HG03432 (cell line): ENCODE data around the gene CPT1A.

Experiments
- ATAC-seq: cut with Tn5 transposase; IDR thresholded peaks from one replicate; pipeline ENCODE4 v1.9.1; 2021; ENCODE audit warnings: mild to moderate bottlenecking, moderate library complexity; ENCODE audit not compliant: unreplicated experiment

Gene CPT1A

GRCh38 chr11:68715456-68716122, 126.1 kb downstream of the CPT1A start:
- ATAC-seq, result no peak

- no peak for ATAC-seq
Measured at GRCh38 chr11:68714060-68714856, 127.5 kb downstream of the CPT1A start.

- no peak for ATAC-seq
Measured at GRCh38 chr11:68711114-68711513, 130.6 kb downstream of the CPT1A start.

- no peak for ATAC-seq
Measured at GRCh38 chr11:68710409-68710808, 131.3 kb downstream of the CPT1A start.

- no peak for ATAC-seq
Measured at GRCh38 chr11:68709062-68709461, 132.7 kb downstream of the CPT1A start.

- no peak for ATAC-seq
Measured at GRCh38 chr11:68707527-68707926, 134.2 kb downstream of the CPT1A start.

GRCh38 chr11:68704887-68705286, 136.8 kb downstream of the CPT1A start:
- no peak for ATAC-seq
